Activated CD8-positive, alpha-beta T cell treated with anti-CD3 and anti-CD28 coated beads for 36 hours (primary cell): ENCODE results near the gene TTC39C. TPM values are rescaled to one million over a fixed set of nuclear protein-coding genes. Genes with fewer than 3 reads are reported as not detected.
"Not testable (repeated sequence)": the region's sequence is repeated elsewhere in the genome, so short reads cannot be mapped to it uniquely, and the experiment has no call there.

Experiments used
- ATAC-seq: fragments of 200-7000 bp; cut with Tn5 transposase; one replicate; pipeline ENCODE4 v1.10.0; 2021; ENCODE audit warnings: mild to moderate bottlenecking, moderate library complexity
- CTCF ChIA-PET: fragments of 350-600 bp; sonication (Branson Sonifier 250); formaldehyde crosslinking; loops from one replicate; lab custom pipeline; 2021; ENCODE audit warnings: antibody characterized with exemption; lab: Charles Lee
- POLR2A ChIA-PET: fragments of 350-600 bp; sonication (Branson Sonifier 250); formaldehyde crosslinking; loops from one replicate; lab custom pipeline; 2021; ENCODE audit warnings: antibody characterized with exemption; lab: Charles Lee
- DNase-seq: peaks from one replicate; pipeline ENCODE4 v3.0.0-alpha.2; 2020
- H3K27ac Mint-ChIP-seq: one replicate; pipeline ENCODE4 v1.8.0; 2021; ENCODE audit warnings: mild to moderate bottlenecking, mixed read lengths
- H3K27me3 Mint-ChIP-seq: one replicate; pipeline ENCODE4 v1.8.0; 2021; ENCODE audit warnings: mixed read lengths
- H3K36me3 Mint-ChIP-seq: one replicate; pipeline ENCODE4 v1.8.0; 2021; ENCODE audit warnings: low read depth, mixed read lengths
- H3K4me1 Mint-ChIP-seq: one replicate; pipeline ENCODE4 v1.8.0; 2021; ENCODE audit warnings: low read depth, mixed read lengths
- H3K4me3 Mint-ChIP-seq: one replicate; pipeline ENCODE4 v1.8.0; 2021; ENCODE audit warnings: mild to moderate bottlenecking, moderate library complexity, mixed read lengths
- H3K9me3 Mint-ChIP-seq: one replicate; pipeline ENCODE4 v1.8.0; 2021; ENCODE audit warnings: mixed read lengths
- CTCF ChIP-seq: fragments of 200-600 bp; IDR thresholded peaks from one replicate; pipeline ENCODE4 v1.8.0; 2022; ENCODE audit warnings: antibody characterized with exemption, mild to moderate bottlenecking
- intact Hi-C: fragments of 100-400 bp; cut with micrococcal nuclease; formaldehyde crosslinking; loops from one replicate; pipeline ENCODE4 v1.10.0; 2022
- total RNA-seq, 2 experiments: library from RNA; stranded (reverse); gene quantifications; one replicate each; pipeline ENCODE4 v1.2.3, GENCODE V29; 2021

TTC39C gene
- total RNA-seq, 2 experiments from 2014 or later = 37.9 to 43.0 TPM

- TF ChIP-seq CTCF = no peak
- Mint-ChIP-seq H3K27me3 (no peaks in the 10 kb centered on the region), H3K4me3 (no peak overlapping the region), H3K9me3 (peaks cover 2% of the 10 kb centered on the region), H3K36me3 (peaks cover 39% of the 10 kb centered on the region), H3K4me1 (peaks cover 32% of the 10 kb centered on the region), H3K27ac (no peak overlapping the region)
- CTCF ChIA-PET = interaction anchor here (1.2 kb wide), 1 partner anchor 9 kb away, joined by 3 read pairs; no protein-coding TSS in a partner anchor
- intact Hi-C loops = no loop called here
- ATAC-seq (no peak), DNase-seq (no peak)
- POLR2A ChIA-PET = interaction anchor here (0.8 kb wide), 1 partner anchor 15 kb away, joined by 3 read pairs; no protein-coding TSS in a partner anchor
Observed at GRCh38 chr18:24071779-24072178, 57.2 kb downstream of the TTC39C start.

GRCh38 chr18:24072743-24073142 lies 58.2 kb downstream of the TTC39C start:
- POLR2A ChIA-PET = no interaction called here
- intact Hi-C loops = no loop called here

GRCh38 chr18:24073791-24074190 lies 59.2 kb downstream of the TTC39C start:
- no peak for TF ChIP-seq CTCF
- Mint-ChIP-seq H3K27me3 (no peaks in the 10 kb centered on the region), H3K27ac (no peak overlapping the region), H3K9me3 (peaks cover 2% of the 10 kb centered on the region), H3K36me3 (peaks cover 31% of the 10 kb centered on the region), H3K4me1 (peaks cover 36% of the 10 kb centered on the region), H3K4me3 (no peak overlapping the region)
- POLR2A ChIA-PET = no interaction called here
- DNase-seq = no peak
- no peak for ATAC-seq
- CTCF ChIA-PET = no interaction called here
- intact Hi-C loops = no loop called here

More at GRCh38 chr18:24072743-24073142, 58.2 kb downstream of the TTC39C start:
- ATAC-seq (no peak), DNase-seq (no peak)
- Mint-ChIP-seq H3K4me1 (peaks cover 38% of the 10 kb centered on the region), H3K27ac (no peak overlapping the region), H3K36me3 (peaks cover 33% of the 10 kb centered on the region), H3K9me3 (peaks cover 2% of the 10 kb centered on the region), H3K4me3 (no peak overlapping the region), H3K27me3 (no peaks in the 10 kb centered on the region)
- no peak for TF ChIP-seq CTCF
- CTCF ChIA-PET = interaction anchor here (1.2 kb wide), 1 partner anchor 8 kb away, joined by 3 read pairs; no protein-coding TSS in a partner anchor

- not testable (repeated sequence) for H3K27me3 Mint-ChIP-seq, ATAC-seq, H3K9me3 Mint-ChIP-seq, H3K4me3 Mint-ChIP-seq, DNase-seq
- peak overlapping the region; percentile 51 for H3K27ac Mint-ChIP-seq
- intact Hi-C loops = loop anchor here (5.0 kb wide), 2 partner anchors 43 to 57 kb away; no protein-coding TSS in a partner anchor
- peaks cover 35% of the 10 kb centered on the region for H3K36me3 Mint-ChIP-seq
- peaks cover 35% of the 10 kb centered on the region for H3K4me1 Mint-ChIP-seq
- POLR2A ChIA-PET = interaction anchor here (1.4 kb wide), 1 partner anchor 104 kb away, joined by 3 read pairs; no protein-coding TSS in a partner anchor
- CTCF ChIA-PET = interaction anchor here (1.3 to 1.8 kb wide), 2 partner anchors 8 to 40 kb away, joined by 3 to 7 read pairs; no protein-coding TSS in a partner anchor
Observed at GRCh38 chr18:24074757-24075156, 60.2 kb downstream of the TTC39C start.

GRCh38 chr18:24075767-24076597 lies 61.4 kb downstream of the TTC39C start:
- H3K27ac Mint-ChIP-seq = peak overlapping the region; percentile 83
- H3K27me3 Mint-ChIP-seq = no peaks in the 10 kb centered on the region
- peaks cover 36% of the 10 kb centered on the region for H3K36me3 Mint-ChIP-seq
- peaks cover 42% of the 10 kb centered on the region for H3K4me1 Mint-ChIP-seq
- DNase-seq = peak; percentile 94
- intact Hi-C loops = loop anchor here (1.0 to 5.0 kb wide), 3 partner anchors 41 to 248 kb away; no protein-coding TSS in a partner anchor
- peak; percentile 98 for ATAC-seq
- peak; percentile 34 for TF ChIP-seq CTCF
- POLR2A ChIA-PET = interaction anchor here (0.7 to 1.5 kb wide), 6 partner anchors 11 to 105 kb away, joined by 3 to 9 read pairs (median 3); partner anchors contain the start of gene TTC39C
- H3K9me3 Mint-ChIP-seq = peaks cover 2% of the 10 kb centered on the region
- peak overlapping the region; percentile 37 for H3K4me3 Mint-ChIP-seq
- CTCF ChIA-PET = interaction anchor here (0.6 to 1.8 kb wide), 9 partner anchors 9 to 158 kb away, joined by 3 to 7 read pairs (median 4); no protein-coding TSS in a partner anchor
